ENCODE measurements around the gene BCL3.

BCL3 gene

GRCh38 chr19:44748426-44749254 is at the start of gene BCL3:
TSS of gene BCL3 (plus strand) at chr19:44748708. CDS start at chr19:44748791, 83 bp downstream.
- DNase-seq (ENCODE audit: extremely low read depth, low read depth) = peak; percentile 58
- TF ChIP-seq CTCF (IDR thresholded peaks at IDR 0.05; ENCODE audit: low read depth, low read length) = no peak

GRCh38 chr19:44700547-44700946 is 48.0 kb upstream of the BCL3 start:
- no peak for TF ChIP-seq CTCF (IDR thresholded peaks at IDR 0.05; ENCODE audit: low read depth, low read length)
- DNase-seq (ENCODE audit: extremely low read depth, low read depth) = no peak

- DNase-seq (ENCODE audit: extremely low read depth, low read depth) = no peak
- no peak for TF ChIP-seq CTCF (IDR thresholded peaks at IDR 0.05; ENCODE audit: low read depth, low read length)
Observed at GRCh38 chr19:44701228-44701627, 47.3 kb upstream of the BCL3 start.

- no peak for TF ChIP-seq CTCF (IDR thresholded peaks at IDR 0.05; ENCODE audit: low read depth, low read length)
- no peak for DNase-seq (ENCODE audit: extremely low read depth, low read depth)
Observed at GRCh38 chr19:44702551-44703176, 45.8 kb upstream of the BCL3 start.

- no peak for TF ChIP-seq CTCF (IDR thresholded peaks at IDR 0.05; ENCODE audit: low read depth, low read length)
- no peak for DNase-seq (ENCODE audit: extremely low read depth, low read depth)
Observed at GRCh38 chr19:44703336-44704078, 45.0 kb upstream of the BCL3 start.

- no peak for DNase-seq (ENCODE audit: extremely low read depth, low read depth)
- TF ChIP-seq CTCF (IDR thresholded peaks at IDR 0.05; ENCODE audit: low read depth, low read length) = no peak
Observed at GRCh38 chr19:44704982-44705381, 43.5 kb upstream of the BCL3 start.
